Activated CD8-positive, alpha-beta memory T cell treated with anti-CD3 and anti-CD28 coated beads, Interleukin-2, amount 50 U/mL, for 1 hour (primary cell): ENCODE data around the gene ATP8B1.
"Not testable (repeated sequence)": the region's sequence is repeated elsewhere in the genome, so short reads cannot be mapped to it uniquely, and the experiment has no call there.

ENCODE experiments used
- DNase-seq: peaks from one replicate; pipeline ENCODE4 v3.0.0-alpha.2; 2020; ENCODE audit errors: extremely low read depth

Gene ATP8B1

GRCh38 chr18:57764995-57765394 lies 38.1 kb downstream of the ATP8B1 start:
- no peak for DNase-seq

- no peak for DNase-seq
Observed at GRCh38 chr18:57764087-57764486, 39.0 kb downstream of the ATP8B1 start.

- DNase-seq, result no peak
Observed at GRCh38 chr18:57762686-57763085, 40.4 kb downstream of the ATP8B1 start.

GRCh38 chr18:57759650-57760049 lies 43.5 kb downstream of the ATP8B1 start:
- DNase-seq, result no peak

GRCh38 chr18:57755473-57756067 lies 47.5 kb downstream of the ATP8B1 start:
- no peak for DNase-seq

GRCh38 chr18:57754577-57755338 lies 48.4 kb downstream of the ATP8B1 start:
- DNase-seq, result no peak

- no peak for DNase-seq
Observed at GRCh38 chr18:57753063-57753462, 50.1 kb downstream of the ATP8B1 start.

GRCh38 chr18:57749604-57749970 lies 53.5 kb downstream of the ATP8B1 start:
- no peak for DNase-seq

GRCh38 chr18:57748770-57749603 lies 54.1 kb downstream of the ATP8B1 start:
- no peak for DNase-seq

GRCh38 chr18:57747809-57748680 lies 55.1 kb downstream of the ATP8B1 start:
- no peak for DNase-seq

- no peak for DNase-seq
Observed at GRCh38 chr18:57744211-57744694, 58.9 kb downstream of the ATP8B1 start.

- DNase-seq, result no peak
Observed at GRCh38 chr18:57743008-57743407, 60.1 kb downstream of the ATP8B1 start.

- no peak for DNase-seq
Observed at GRCh38 chr18:57741273-57741672, 61.8 kb downstream of the ATP8B1 start.

GRCh38 chr18:57738078-57738477 lies 65.0 kb downstream of the ATP8B1 start:
- DNase-seq, result no peak

GRCh38 chr18:57737400-57738060 lies 65.6 kb downstream of the ATP8B1 start:
- no peak for DNase-seq

GRCh38 chr18:57735042-57735441 lies 68.1 kb downstream of the ATP8B1 start:
- not testable (repeated sequence) for DNase-seq

- no peak for DNase-seq
Observed at GRCh38 chr18:57733861-57734260, 69.3 kb downstream of the ATP8B1 start.

GRCh38 chr18:57730146-57730545 lies 73.0 kb downstream of the ATP8B1 start:
- no peak for DNase-seq

- DNase-seq, result no peak
Observed at GRCh38 chr18:57728941-57729511, 74.1 kb downstream of the ATP8B1 start.

- DNase-seq, result no peak
Observed at GRCh38 chr18:57727952-57728807, 74.9 kb downstream of the ATP8B1 start.
